Adrenal gland (tissue), 5 donors: ENCODE measurements around the gene CMTM4.

ENCODE experiments used
- CTCF ChIP-seq, 6 experiments: fragments of 450-650 bp in 4 of 6; fragments of 200-600 bp in 2 of 6; sonication (generic) in 1 of 6; IDR thresholded peaks; 1 replicate in 5 of 6; 2 replicates in 1 of 6; pipeline versions ENCODE4 v1.5.1 to v1.8.0; 2016 to 2021; ENCODE audit warnings: antibody characterized with exemption in 6 of 6, mild to moderate bottlenecking in 2 of 6, moderate library complexity in 1 of 6
- POLR2A ChIP-seq, 2 donors: fragments of 450-650 bp; IDR thresholded peaks; one replicate each; pipeline ENCODE4 v1.6.1; 2017; ENCODE audit warnings: antibody characterized with exemption in 2 of 2, mild to moderate bottlenecking in 2 of 2, moderate library complexity in 1 of 2
- donor health status: DM: no; HTN: no; CAD: no.

DNA sequence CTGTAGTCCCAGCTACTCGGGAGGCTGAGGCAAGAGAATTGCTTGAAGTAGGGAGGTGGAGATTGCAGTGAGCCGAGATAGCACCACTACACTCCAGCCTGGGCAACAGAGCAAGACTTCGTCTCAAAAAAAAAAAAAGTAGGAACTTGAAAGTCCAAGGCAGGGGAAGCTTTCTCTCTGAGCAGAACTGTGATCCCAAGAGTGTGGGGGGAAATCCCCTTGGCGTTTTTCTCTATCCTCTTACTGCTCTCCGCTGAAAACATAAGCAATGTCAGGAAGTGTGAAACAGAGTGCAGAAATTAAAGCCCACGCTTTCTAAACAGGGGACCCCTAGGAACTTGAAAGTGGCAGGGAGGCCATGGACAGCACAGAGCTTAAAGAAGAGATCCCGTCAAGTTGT is 101.8 kb downstream of the CMTM4 start:
- TF ChIP-seq CTCF (IDR thresholded peaks at IDR 0.05) (no peak), POLR2A (IDR thresholded peaks at IDR 0.05) (no peak)
